Naive B cell (primary cell): ENCODE data around the gene PLCXD3. TPM values are rescaled to one million over a fixed set of nuclear protein-coding genes. Genes with fewer than 3 reads are reported as not detected.

Experiments used
- ATAC-seq, 2 donors: fragments of 150-1000 bp; cut with Tn5 transposase; 2 replicates each; pipeline ENCODE4 v1.10.0; 2021; ENCODE audit warnings: low read depth in 2 of 2, mild to moderate bottlenecking in 2 of 2, moderate library complexity in 2 of 2
- DNase-seq: peaks from one replicate; pipeline ENCODE4 v3.0.0; 2022
- H3K27ac Mint-ChIP-seq, 6 donors: one replicate each; pipeline ENCODE4 v1.8.0; 2020 to 2022; ENCODE audit warnings: mild to moderate bottlenecking in 6 of 6, mixed read lengths in 6 of 6, moderate library complexity in 5 of 6, inconsistent platforms in 2 of 6
- H3K27me3 Mint-ChIP-seq, 3 donors: one replicate each; pipeline ENCODE4 v1.8.0; 2021 to 2022; ENCODE audit warnings: mixed read lengths in 3 of 3, mild to moderate bottlenecking in 1 of 3
- H3K36me3 Mint-ChIP-seq, 2 donors: one replicate each; pipeline ENCODE4 v1.8.0; 2020 to 2022; ENCODE audit warnings: mixed read lengths in 2 of 2, inconsistent platforms in 1 of 2, mild to moderate bottlenecking in 1 of 2
- H3K4me1 Mint-ChIP-seq, 3 donors: one replicate each; pipeline ENCODE4 v1.8.0; 2020 to 2022; ENCODE audit warnings: mixed read lengths in 3 of 3, inconsistent platforms in 1 of 3, mild to moderate bottlenecking in 1 of 3, moderate library complexity in 1 of 3
- H3K4me3 Mint-ChIP-seq, 8 donors: one replicate each; pipeline ENCODE4 v1.8.0; 2020 to 2022; ENCODE audit warnings: mild to moderate bottlenecking in 8 of 8, mixed read lengths in 8 of 8, moderate library complexity in 8 of 8, inconsistent platforms in 2 of 8
- H3K9me3 Mint-ChIP-seq, 7 donors: one replicate each; pipeline ENCODE4 v1.8.0; 2020 to 2022; ENCODE audit warnings: mixed read lengths in 7 of 7, mild to moderate bottlenecking in 5 of 7, inconsistent platforms in 2 of 7, moderate library complexity in 1 of 7
- polyA plus RNA-seq, 6 donors: library from polyadenylated mRNA; unstranded; fragments of 300-500 nt; fragmentation: Illumina TruSeq; gene quantifications; one replicate each; pipeline ENCODE4 v1.2.3, GENCODE V29; 2021; ENCODE audit warnings: low read depth in 6 of 6

PLCXD3 gene
- polyA plus RNA-seq, 6 donors from 2014 or later: not detected

- Mint-ChIP-seq H3K4me3 (no peak overlapping the region), H3K27ac (no peak overlapping the region), H3K27me3 (no peaks in the 10 kb centered on the region), H3K9me3 (peaks cover 0 to 2% (median 0%) of the 10 kb centered on the region in 7 donors), H3K4me1 (no peaks in the 10 kb centered on the region), H3K36me3 (no peaks in the 10 kb centered on the region)
- ATAC-seq (no peak), DNase-seq (no peak)
Measured at GRCh38 chr5:41270423-41271251, 239.8 kb downstream of the PLCXD3 start.

GRCh38 chr5:41268894-41269293 is 241.5 kb downstream of the PLCXD3 start:
- Mint-ChIP-seq H3K4me1 (no peaks in the 10 kb centered on the region), H3K27me3 (no peaks in the 10 kb centered on the region), H3K4me3 (no peak overlapping the region), H3K9me3 (peaks cover 0 to 2% (median 0%) of the 10 kb centered on the region in 7 donors), H3K27ac (no peak overlapping the region), H3K36me3 (no peaks in the 10 kb centered on the region)
- DNase-seq (no peak), ATAC-seq (no peak)

DNA sequence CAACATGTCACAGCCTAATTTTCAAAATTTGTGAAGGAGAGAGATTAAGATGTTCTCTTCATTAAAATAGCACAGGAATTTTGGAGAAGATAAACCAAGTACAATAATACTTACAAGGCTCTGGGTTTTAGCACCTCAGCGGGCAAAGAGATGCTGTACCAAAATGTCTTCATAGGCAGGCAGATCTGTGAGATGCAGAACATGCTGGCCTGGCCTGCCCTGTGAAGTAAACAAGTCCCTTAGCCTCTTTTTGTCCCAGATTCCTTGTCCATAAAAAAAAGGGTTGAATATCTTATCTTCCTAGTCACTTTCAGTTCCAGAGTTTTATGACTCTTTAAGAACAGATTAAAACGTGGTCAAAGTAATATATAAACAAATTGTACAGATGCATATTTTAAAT is 244.0 kb downstream of the PLCXD3 start:
- DNase-seq (no peak), ATAC-seq (no peak)
- Mint-ChIP-seq H3K27ac (no peak overlapping the region), H3K27me3 (no peaks in the 10 kb centered on the region), H3K36me3 (no peaks in the 10 kb centered on the region), H3K4me3 (no peak overlapping the region), H3K9me3 (peaks cover 0 to 2% (median 0%) of the 10 kb centered on the region in 7 donors), H3K4me1 (no peaks in the 10 kb centered on the region)

- ATAC-seq (no peak), DNase-seq (no peak)
- Mint-ChIP-seq H3K4me1 (no peaks in the 10 kb centered on the region), H3K36me3 (no peaks in the 10 kb centered on the region), H3K9me3 (peaks cover 0 to 2% (median 0%) of the 10 kb centered on the region in 7 donors), H3K27ac (no peak overlapping the region), H3K4me3 (no peak overlapping the region), H3K27me3 (no peaks in the 10 kb centered on the region)
Measured at GRCh38 chr5:41264019-41264418, 246.4 kb downstream of the PLCXD3 start.

DNA sequence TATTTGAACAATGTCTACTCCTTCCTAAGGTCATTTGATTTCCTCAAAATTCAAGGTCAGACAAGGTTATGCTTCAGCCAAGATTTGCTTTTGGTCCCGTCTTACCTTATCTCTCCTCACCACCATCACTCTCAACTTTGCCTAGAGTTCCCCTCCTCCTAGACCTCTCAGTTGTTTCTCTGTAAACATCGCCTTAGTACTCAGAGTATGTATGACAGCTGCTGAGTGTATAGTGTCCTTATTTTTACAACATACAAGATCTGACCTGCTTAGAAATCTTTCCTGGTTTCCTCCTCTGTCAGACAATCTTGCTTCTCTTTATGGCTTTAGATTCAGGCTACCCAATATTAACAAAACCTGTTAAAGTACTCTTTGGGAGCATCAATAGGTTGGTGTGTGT is 247.1 kb downstream of the PLCXD3 start:
- peaks cover 0 to 4% (median 0%) of the 10 kb centered on the region in 7 donors for H3K9me3 Mint-ChIP-seq
- no peak overlapping the region for H3K4me3 Mint-ChIP-seq
- no peak for ATAC-seq
- no peaks in the 10 kb centered on the region for H3K27me3 Mint-ChIP-seq
- no peaks in the 10 kb centered on the region for H3K36me3 Mint-ChIP-seq
- DNase-seq: no peak
- H3K4me1 Mint-ChIP-seq: no peaks in the 10 kb centered on the region
- no peak overlapping the region for H3K27ac Mint-ChIP-seq
